H1 (cell line): ENCODE data around the gene FRMD5. TPM values are rescaled to one million over a fixed set of nuclear protein-coding genes. Genes with fewer than 3 reads are reported as not detected.

Experiments used
- CTCF ChIA-PET: fragments of 300-600 bp; sonication (Branson Sonifier 250); formaldehyde crosslinking; loops from one replicate; lab custom pipeline; 2021; ENCODE audit not compliant: partially characterized antibody; lab: Charles Lee
- POLR2A ChIA-PET: fragments of 300-600 bp; sonication (Branson Sonifier 250); formaldehyde crosslinking; loops from one replicate; lab custom pipeline; 2021; ENCODE audit warnings: inconsistent platforms; ENCODE audit not compliant: partially characterized antibody; lab: Charles Lee
- DNase-seq, 2 experiments: peaks; one replicate each; pipeline versions ENCODE4 v3.0.0 to v3.0.0-alpha.2; 2010 to 2022; ENCODE audit warnings: low spot score in 2 of 2, low read depth in 1 of 2, mixed read lengths in 1 of 2
- FAIRE-seq: peaks from 2 replicates; lab custom pipeline; 2011; peaks lifted over from hg19 to GRCh38; lab: Jason Lieb, UNC
- H2AFZ ChIP-seq: 2 replicates; pipeline ENCODE4 v1.8.1; 2012; ENCODE audit warnings: low read length, inconsistent platforms
- H2AK5ac ChIP-seq: 2 replicates; pipeline ENCODE4 v1.6.1; 2013; ENCODE audit warnings: low read depth, low read length
- H2BK120ac ChIP-seq: replicated peaks from 2 replicates; pipeline ENCODE3; 2013; ENCODE audit warnings: low read depth, low read length, inconsistent platforms
- H2BK12ac ChIP-seq: 2 replicates; pipeline ENCODE4 v1.6.1; 2013; ENCODE audit warnings: low read depth, low read length
- H2BK15ac ChIP-seq: 2 replicates; pipeline ENCODE4 v1.6.1; 2013; ENCODE audit warnings: low read length
- H2BK20ac ChIP-seq: 2 replicates; pipeline ENCODE4 v1.6.1; 2013; ENCODE audit warnings: low read length
- H2BK5ac ChIP-seq: 2 replicates; pipeline ENCODE4 v1.6.1; 2013; ENCODE audit warnings: low read depth, low read length
- H3K14ac ChIP-seq: 2 replicates; pipeline ENCODE4 v1.6.1; 2013; ENCODE audit warnings: inconsistent platforms; ENCODE audit not compliant: insufficient read length
- H3K18ac ChIP-seq: 2 replicates; pipeline ENCODE4 v1.6.1; 2013; ENCODE audit warnings: low read length; ENCODE audit errors: extremely low read depth
- H3K23ac ChIP-seq: 2 replicates; pipeline ENCODE4 v1.6.1; 2013; ENCODE audit warnings: inconsistent platforms; ENCODE audit not compliant: insufficient read length
- H3K23me2 ChIP-seq: 2 replicates; pipeline ENCODE4 v1.6.1; 2013; ENCODE audit warnings: low read depth, low read length
- H3K27ac ChIP-seq: 2 replicates; pipeline ENCODE4 v1.6.1; 2011; ENCODE audit warnings: low read depth, low read length, inconsistent platforms
- H3K27me3 ChIP-seq, 4 experiments: replicated peaks in 1 of 4; 1 replicate in 1 of 4; 2 replicates in 3 of 4; pipeline versions ENCODE4 v1.6.1 to v1.8.1; 2011 to 2013; ENCODE audit warnings: low read length in 3 of 4, mild to moderate bottlenecking in 3 of 4, inconsistent platforms in 2 of 4, mixed read lengths in 2 of 4, moderate library complexity in 1 of 4; ENCODE audit not compliant: control insufficient read depth in 3 of 4, insufficient read depth in 3 of 4; ENCODE audit errors: extremely low read depth in 1 of 4
- H3K36me3 ChIP-seq, 4 experiments: 2 replicates each; pipeline versions ENCODE4 v1.6.1 to v1.8.1; 2011 to 2013; ENCODE audit warnings: mild to moderate bottlenecking in 4 of 4, low read length in 3 of 4, moderate library complexity in 2 of 4, control low read depth in 1 of 4, inconsistent platforms in 1 of 4; ENCODE audit not compliant: insufficient read depth in 4 of 4, control insufficient read depth in 2 of 4
- H3K4ac ChIP-seq: replicated peaks from 2 replicates; pipeline ENCODE3; 2013; ENCODE audit warnings: low read length, low read depth, mixed read lengths, inconsistent platforms; ENCODE audit not compliant: insufficient read length
- H3K4me1 ChIP-seq, 4 experiments: replicated peaks in 1 of 4; 1 replicate in 1 of 4; 2 replicates in 3 of 4; pipeline versions ENCODE4 v1.6.1 to v1.8.1; 2011 to 2013; ENCODE audit warnings: low read length in 3 of 4, inconsistent platforms in 2 of 4, mixed read lengths in 1 of 4; ENCODE audit not compliant: insufficient read depth in 4 of 4, control insufficient read depth in 3 of 4
- H3K4me2 ChIP-seq, 2 experiments: 2 replicates each; pipeline versions ENCODE4 v1.6.1 to v1.8.1; 2011 to 2013; ENCODE audit warnings: low read depth in 2 of 2, low read length in 2 of 2, control low read depth in 1 of 2, inconsistent platforms in 1 of 2, mild to moderate bottlenecking in 1 of 2; ENCODE audit not compliant: insufficient read depth in 1 of 2
- H3K4me3 ChIP-seq, 4 experiments: fragments of 200-600, 300-600 bp in 1 of 4; sonication (generic), shearing (Covaris generic), sonication (Bioruptor Twin) in 1 of 4; 2 replicates each; pipeline versions ENCODE4 v1.5.1 to v1.8.1; 2011 to 2016; ENCODE audit warnings: low read length in 4 of 4, low read depth in 3 of 4, control low read depth in 2 of 4, inconsistent platforms in 2 of 4, mild to moderate bottlenecking in 2 of 4, mixed read lengths in 1 of 4, moderate library complexity in 1 of 4; ENCODE audit not compliant: insufficient read depth in 2 of 4; ENCODE audit errors: extremely low read depth in 1 of 4
- H3K56ac ChIP-seq: replicated peaks from 2 replicates; pipeline ENCODE3; 2013; ENCODE audit warnings: low read depth, mild to moderate bottlenecking, mixed read lengths, low read length, inconsistent platforms; ENCODE audit not compliant: insufficient read length
- H3K79me1 ChIP-seq: 2 replicates; pipeline ENCODE4 v1.6.1; 2013; ENCODE audit warnings: low read depth, low read length, control low read depth
- H3K79me2 ChIP-seq, 2 experiments: 2 replicates each; pipeline versions ENCODE4 v1.6.1 to v1.8.1; 2012 to 2013; ENCODE audit warnings: low read length in 2 of 2, mild to moderate bottlenecking in 2 of 2, inconsistent platforms in 1 of 2; ENCODE audit not compliant: insufficient read depth in 2 of 2, control insufficient read depth in 1 of 2
- H3K9ac ChIP-seq, 4 experiments: replicated peaks in 1 of 4; 1 replicate in 1 of 4; 2 replicates in 3 of 4; pipeline versions ENCODE4 v1.6.1 to v1.8.1; 2011 to 2013; ENCODE audit warnings: low read depth in 3 of 4, low read length in 3 of 4, control low read depth in 2 of 4, mild to moderate bottlenecking in 2 of 4, moderate library complexity in 2 of 4, inconsistent platforms in 1 of 4; ENCODE audit errors: extremely low read depth in 1 of 4
- H3K9me3 ChIP-seq, 2 experiments: 2 replicates each; pipeline versions ENCODE4 v1.6.1 to v1.8.1; 2012 to 2013; ENCODE audit warnings: mild to moderate bottlenecking in 2 of 2, moderate library complexity in 2 of 2, control low read depth in 1 of 2, inconsistent platforms in 1 of 2, low read depth in 1 of 2, low read length in 1 of 2, mixed read lengths in 1 of 2; ENCODE audit not compliant: insufficient read depth in 2 of 2
- H4K20me1 ChIP-seq, 2 experiments: replicated peaks in 1 of 2; 2 replicates each; pipeline versions ENCODE3 to v1.8.1; 2011 to 2013; ENCODE audit warnings: inconsistent platforms in 2 of 2, low read length in 2 of 2, mild to moderate bottlenecking in 1 of 2; ENCODE audit not compliant: insufficient read depth in 2 of 2, control insufficient read depth in 1 of 2
- H4K5ac ChIP-seq: 2 replicates; pipeline ENCODE4 v1.6.1; 2013; ENCODE audit warnings: low read length, low read depth, mixed read lengths, inconsistent platforms; ENCODE audit not compliant: insufficient read length
- H4K8ac ChIP-seq: 2 replicates; pipeline ENCODE4 v1.8.0; 2013; ENCODE audit warnings: mild to moderate bottlenecking, moderate library complexity, low read length, inconsistent platforms; ENCODE audit not compliant: insufficient read depth; ENCODE audit errors: extremely low read depth
- H4K91ac ChIP-seq: replicated peaks from 2 replicates; pipeline ENCODE3; 2013; ENCODE audit warnings: low read length, mixed read lengths, inconsistent platforms; ENCODE audit not compliant: insufficient read length
- HDAC2 ChIP-seq, 2 experiments: fragments of 300-600 bp in 1 of 2; sonication (generic) in 1 of 2; IDR thresholded peaks; 2 replicates each; pipeline ENCODE4 v1.6.1; 2011 to 2012; ENCODE audit warnings: low read depth in 2 of 2, low read length in 2 of 2, mild to moderate bottlenecking in 2 of 2, moderate library complexity in 2 of 2, borderline replicate concordance in 1 of 2, inconsistent platforms in 1 of 2
- WGBS, 2 experiments: shearing (Covaris generic) in 1 of 2; methylation state at CpG; one replicate each; pipeline versions ENCODE4 v1.1.6 to v1.1.7; 2013 to 2015; ENCODE audit warnings: low lambda C conversion rate in 2 of 2, mixed read lengths in 2 of 2, inconsistent platforms in 1 of 2, low coverage in 1 of 2, missing lambda C conversion rate in 1 of 2; ENCODE audit not compliant: insufficient replicate concordance in 2 of 2, insufficient coverage in 1 of 2, insufficient read length in 1 of 2; ENCODE audit errors: extremely low coverage in 1 of 2, missing lambda C conversion rate in 1 of 2; 5-methylcytosine and 5-hydroxymethylcytosine counted together
- polyA plus RNA-seq, 7 experiments: library from polyadenylated mRNA; depleted of rRNA in 3 of 7; stranded (reverse) in 5 of 7; unstranded in 2 of 7; fragments of >200 nt in 5 of 7; fragments of 200-250 nt in 2 of 7; gene quantifications; 1 replicate in 5 of 7; 2 replicates in 1 of 7; 4 replicates in 1 of 7; pipeline versions ENCODE4 v1.2.1 to v1.2.3, GENCODE V29; 2011 to 2013; ENCODE audit warnings: missing spikeins in 2 of 7, mixed read lengths in 2 of 7
- total RNA-seq: library from RNA; stranded (reverse); fragmentation: NEBNext Ultra II Directional; extraction: Animal tissue kit (Norgen Biotek cat#: 25700); gene quantifications from 2 replicates; pipeline ENCODE4 v1.2.1, GENCODE V29; 2021

FRMD5 gene
- total and polyA plus RNA-seq, 2 of the 8 experiments (the other 6 are each of a cell fraction or from before 2014, with no cell fraction given) = 10.1 to 12.6 TPM

DNA sequence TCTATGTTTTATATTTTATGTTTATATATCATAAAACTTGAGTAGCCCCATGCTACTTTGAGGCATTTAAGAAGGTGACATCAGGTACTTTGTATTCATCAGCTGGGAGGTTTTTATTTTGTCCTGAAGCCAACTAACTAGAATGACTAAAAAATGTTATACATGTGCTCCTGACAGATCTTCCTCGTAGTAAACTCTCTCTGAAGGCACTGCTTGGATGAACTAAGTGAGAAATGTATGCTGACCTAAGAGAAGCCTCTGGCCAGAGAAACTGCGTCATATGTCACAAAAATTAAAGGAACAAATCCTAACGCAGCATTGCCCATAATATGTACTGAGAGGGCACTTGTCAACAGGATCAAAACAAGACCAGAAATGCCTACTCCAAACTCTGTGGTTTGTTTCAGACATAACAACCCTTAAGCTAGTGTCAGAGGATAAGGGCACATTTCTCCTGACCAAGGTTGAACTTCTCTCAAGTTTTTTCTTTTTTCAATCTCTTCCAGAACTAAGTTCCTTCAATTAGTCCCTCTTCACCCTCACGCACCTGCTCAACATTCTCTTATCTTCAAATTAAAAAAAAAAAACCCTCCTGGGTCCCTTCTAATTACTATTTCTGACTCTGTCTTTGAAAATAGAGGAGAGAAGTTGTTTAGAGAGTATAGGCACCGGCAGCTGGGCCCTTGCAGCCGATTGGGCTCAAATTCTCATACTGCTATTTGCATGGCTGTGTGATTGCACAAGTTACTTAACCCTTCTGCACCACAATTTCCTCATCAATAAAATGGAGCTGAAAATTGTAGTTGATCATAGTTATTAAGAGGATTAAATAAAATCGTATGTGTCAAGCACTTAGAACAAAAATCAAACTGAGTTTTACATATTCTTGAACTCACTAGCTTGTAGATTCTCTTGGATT is 159.0 kb downstream of the FRMD5 start:
- CTCF ChIA-PET = interaction anchor here (0.6 to 1.4 kb wide), 3 partner anchors 14 to 133 kb away, joined by 3 read pairs; no protein-coding TSS in a partner anchor
- no peak overlapping the region for H4K8ac ChIP-seq
- no peak for TF ChIP-seq HDAC2 (IDR thresholded peaks at IDR 0.05; ENCODE audit: borderline replicate concordance in 1 of 2, low read depth in 2 of 2, low read length in 2 of 2)

More for the DNA sequence above, 159.0 kb downstream of the FRMD5 start:
- Histone ChIP-seq H3K4ac (no peak overlapping the region), H3K79me1 (no peaks in the 10 kb centered on the region), H2AK5ac (no peak overlapping the region), H3K27me3 (no peaks in the 10 kb centered on the region), H2BK120ac (no peak overlapping the region), H3K56ac (no peak overlapping the region), H2BK20ac (no peak overlapping the region), H3K9ac (no peak overlapping the region), H3K4me3 (no peak overlapping the region), H4K5ac (no peak overlapping the region), H3K4me2 (no peak overlapping the region), H3K27ac (no peak overlapping the region), H2BK5ac (no peak overlapping the region), H2BK12ac (no peak overlapping the region), H3K79me2 (no peaks in the 10 kb centered on the region), H3K18ac (no peak overlapping the region), H3K9me3 (no peaks in the 10 kb centered on the region), H3K4me1 (peaks cover 0 to 8% (median 4%) of the 10 kb centered on the region in 4 experiments; a peak in 6 of 7 replicates), H2AFZ (no peak overlapping the region), H4K20me1 (no peaks in the 10 kb centered on the region), H2BK15ac (no peak overlapping the region), H3K14ac (no peak overlapping the region), H4K91ac (no peak overlapping the region), H3K23ac (no peak overlapping the region), H3K36me3 (no peaks in the 10 kb centered on the region), H3K23me2 (no peaks in the 10 kb centered on the region)
- WGBS, 2 experiments = 84 to 100% methylated on average over 1 to 7 of the region's 7 CpGs
- FAIRE-seq (no peak), DNase-seq (no peak)
- POLR2A ChIA-PET = no interaction called here
